ENCODE results near the gene NFIA. TPM values are rescaled to one million over a fixed set of nuclear protein-coding genes. Genes with fewer than 3 reads are reported as not detected.

Gene NFIA
- total and polyA plus RNA-seq, 9 of the 15 experiments (the other 6 are each of a cell fraction or from before 2014, with no cell fraction given), result 5.3 to 24.9 (median 9.8) TPM

DNA sequence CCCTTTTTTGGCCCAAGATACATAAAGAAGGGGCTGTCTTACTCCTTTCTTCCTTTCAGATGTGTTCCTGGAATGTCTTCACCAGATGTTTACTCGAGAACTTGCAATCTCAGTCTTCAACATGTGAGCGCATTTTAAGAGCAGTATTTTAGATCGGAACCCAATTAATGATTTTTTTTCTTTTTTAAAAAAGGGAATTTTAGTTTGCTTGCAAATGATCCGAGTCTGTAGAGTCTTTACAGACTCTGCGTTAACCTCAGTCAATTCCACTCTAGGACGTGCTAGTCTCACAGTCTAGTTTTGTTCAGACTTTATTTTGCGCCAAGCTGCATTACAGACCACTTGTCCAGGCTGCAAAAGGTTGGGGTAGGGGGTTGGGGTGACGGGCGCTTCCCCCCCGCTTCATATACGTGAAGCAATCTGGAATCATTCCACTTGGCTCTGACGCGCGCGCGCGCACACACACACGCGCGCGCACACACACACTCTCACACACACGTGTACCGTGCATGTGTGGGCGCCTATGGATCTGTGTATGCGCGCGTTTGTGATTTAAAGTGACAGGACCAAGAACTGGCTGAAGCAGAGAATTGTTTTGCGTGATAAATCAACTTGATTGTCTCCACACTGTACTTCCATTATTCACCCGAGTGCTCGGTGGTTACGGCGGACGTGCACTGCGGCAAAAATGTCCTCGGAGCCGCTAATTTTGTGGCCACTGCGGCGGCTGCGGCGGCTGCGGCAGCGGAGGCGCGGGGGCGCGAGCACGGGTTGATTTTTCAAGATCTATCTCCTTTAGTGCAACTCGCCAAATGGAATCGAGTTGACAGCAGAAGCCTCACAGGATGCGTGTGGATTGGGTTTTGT, 25.6 kb upstream of the NFIA start (continued):
- TF ChIP-seq, protein P1, sequence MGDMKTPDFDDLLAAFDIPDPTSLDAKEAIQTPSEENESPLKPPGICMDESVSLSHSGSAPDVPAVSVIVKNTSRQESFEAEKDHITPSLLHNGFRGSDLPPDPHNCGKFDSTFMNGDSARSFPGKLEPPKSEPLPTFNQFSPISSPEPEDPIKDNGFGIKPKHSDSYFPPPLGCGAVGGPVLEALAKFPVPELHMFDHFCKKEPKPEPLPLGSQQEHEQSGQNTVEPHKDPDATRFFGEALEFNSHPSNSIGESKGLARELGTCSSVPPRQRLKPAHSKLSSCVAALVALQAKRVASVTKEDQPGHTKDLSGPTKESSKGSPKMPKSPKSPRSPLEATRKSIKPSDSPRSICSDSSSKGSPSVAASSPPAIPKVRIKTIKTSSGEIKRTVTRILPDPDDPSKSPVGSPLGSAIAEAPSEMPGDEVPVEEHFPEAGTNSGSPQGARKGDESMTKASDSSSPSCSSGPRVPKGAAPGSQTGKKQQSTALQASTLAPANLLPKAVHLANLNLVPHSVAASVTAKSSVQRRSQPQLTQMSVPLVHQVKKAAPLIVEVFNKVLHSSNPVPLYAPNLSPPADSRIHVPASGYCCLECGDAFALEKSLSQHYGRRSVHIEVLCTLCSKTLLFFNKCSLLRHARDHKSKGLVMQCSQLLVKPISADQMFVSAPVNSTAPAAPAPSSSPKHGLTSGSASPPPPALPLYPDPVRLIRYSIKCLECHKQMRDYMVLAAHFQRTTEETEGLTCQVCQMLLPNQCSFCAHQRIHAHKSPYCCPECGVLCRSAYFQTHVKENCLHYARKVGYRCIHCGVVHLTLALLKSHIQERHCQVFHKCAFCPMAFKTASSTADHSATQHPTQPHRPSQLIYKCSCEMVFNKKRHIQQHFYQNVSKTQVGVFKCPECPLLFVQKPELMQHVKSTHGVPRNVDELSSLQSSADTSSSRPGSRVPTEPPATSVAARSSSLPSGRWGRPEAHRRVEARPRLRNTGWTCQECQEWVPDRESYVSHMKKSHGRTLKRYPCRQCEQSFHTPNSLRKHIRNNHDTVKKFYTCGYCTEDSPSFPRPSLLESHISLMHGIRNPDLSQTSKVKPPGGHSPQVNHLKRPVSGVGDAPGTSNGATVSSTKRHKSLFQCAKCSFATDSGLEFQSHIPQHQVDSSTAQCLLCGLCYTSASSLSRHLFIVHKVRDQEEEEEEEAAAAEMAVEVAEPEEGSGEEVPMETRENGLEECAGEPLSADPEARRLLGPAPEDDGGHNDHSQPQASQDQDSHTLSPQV (IDR thresholded peaks at IDR 0.05), result no peak; the same call in 1 of the 2 replicates
- no peak for TF ChIP-seq NUFIP1 (IDR thresholded peaks at IDR 0.05; ENCODE audit: partially characterized antibody)
- peak; percentile 47 for TF ChIP-seq L3MBTL2 (IDR thresholded peaks at IDR 0.05)
- TF ChIP-seq ZNF696 (CRISPR knock-in tag; conservative IDR thresholded peaks at IDR 0.05), result no peak
- no peak for TF ChIP-seq SMARCE1 (IDR thresholded peaks at IDR 0.05)
- no peak for TF ChIP-seq TEAD1 (CRISPR knock-in tag; IDR thresholded peaks at IDR 0.05)
- no peak for TF ChIP-seq ZNF274 (IDR thresholded peaks at IDR 0.05; ENCODE audit: borderline replicate concordance, low read depth, low read length)
- no peak for TF ChIP-seq FOXM1 (IDR thresholded peaks at IDR 0.05; ENCODE audit: low read depth)
- TF ChIP-seq FOXM1 (CRISPR knock-in tag; IDR thresholded peaks at IDR 0.05; ENCODE audit: low read depth), result no peak
- TF ChIP-seq, protein P2, sequence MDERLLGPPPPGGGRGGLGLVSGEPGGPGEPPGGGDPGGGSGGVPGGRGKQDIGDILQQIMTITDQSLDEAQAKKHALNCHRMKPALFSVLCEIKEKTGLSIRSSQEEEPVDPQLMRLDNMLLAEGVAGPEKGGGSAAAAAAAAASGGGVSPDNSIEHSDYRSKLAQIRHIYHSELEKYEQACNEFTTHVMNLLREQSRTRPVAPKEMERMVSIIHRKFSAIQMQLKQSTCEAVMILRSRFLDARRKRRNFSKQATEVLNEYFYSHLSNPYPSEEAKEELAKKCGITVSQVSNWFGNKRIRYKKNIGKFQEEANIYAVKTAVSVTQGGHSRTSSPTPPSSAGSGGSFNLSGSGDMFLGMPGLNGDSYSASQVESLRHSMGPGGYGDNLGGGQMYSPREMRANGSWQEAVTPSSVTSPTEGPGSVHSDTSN (CRISPR knock-in tag; IDR thresholded peaks at IDR 0.05; ENCODE audit: low read depth), result no peak
- TF ChIP-seq, protein P2 (tag; conservative IDR thresholded peaks at IDR 0.05; ENCODE audit: low read depth), result peak; percentile 54
- TF ChIP-seq, protein P3, sequence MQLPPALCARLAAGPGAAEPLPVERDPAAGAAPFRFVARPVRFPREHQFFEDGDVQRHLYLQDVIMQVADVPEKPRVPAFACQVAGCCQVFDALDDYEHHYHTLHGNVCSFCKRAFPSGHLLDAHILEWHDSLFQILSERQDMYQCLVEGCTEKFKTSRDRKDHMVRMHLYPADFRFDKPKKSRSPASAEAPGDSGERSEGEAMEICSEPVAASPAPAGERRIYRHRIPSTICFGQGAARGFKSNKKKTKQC (CRISPR knock-in tag; IDR thresholded peaks at IDR 0.05), result no peak; the same call in 1 of the 2 replicates
- TF ChIP-seq CREB1 (IDR thresholded peaks at IDR 0.05), result no peak
- TF ChIP-seq CREB1 (CRISPR knock-in tag; IDR thresholded peaks at IDR 0.05), result no peak
- TF ChIP-seq KLF6 (CRISPR knock-in tag; IDR thresholded peaks at IDR 0.05; ENCODE audit: borderline replicate concordance), result no peak
- no peak for TF ChIP-seq HIVEP1 (CRISPR knock-in tag; IDR thresholded peaks at IDR 0.05)
- TF ChIP-seq TBL1XR1 (IDR thresholded peaks at IDR 0.05; ENCODE audit: low read length in 2 of 2), result no peak
- no peak for TF ChIP-seq FUS (optimal IDR thresholded peaks at IDR 0.05; ENCODE audit: low read depth, low read length)
- no peak for TF ChIP-seq NR3C1 (CRISPR knock-in tag; IDR thresholded peaks at IDR 0.05)
- TF ChIP-seq GABPB1 (CRISPR knock-in tag; IDR thresholded peaks at IDR 0.05), result no peak
- TF ChIP-seq, protein P4, sequence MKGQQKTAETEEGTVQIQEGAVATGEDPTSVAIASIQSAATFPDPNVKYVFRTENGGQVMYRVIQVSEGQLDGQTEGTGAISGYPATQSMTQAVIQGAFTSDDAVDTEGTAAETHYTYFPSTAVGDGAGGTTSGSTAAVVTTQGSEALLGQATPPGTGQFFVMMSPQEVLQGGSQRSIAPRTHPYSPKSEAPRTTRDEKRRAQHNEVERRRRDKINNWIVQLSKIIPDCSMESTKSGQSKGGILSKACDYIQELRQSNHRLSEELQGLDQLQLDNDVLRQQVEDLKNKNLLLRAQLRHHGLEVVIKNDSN (CRISPR knock-in tag; IDR thresholded peaks at IDR 0.05), result peak; percentile 26; the same call in 1 of the 2 replicates
